ENCODE results near the gene RNF212. TPM values are rescaled to one million over a fixed set of nuclear protein-coding genes. Genes with fewer than 3 reads are reported as not detected.

Gene RNF212
- total and polyA plus RNA-seq, 2 experiments from 2014 or later: 8.4 to 10.4 TPM

DNA sequence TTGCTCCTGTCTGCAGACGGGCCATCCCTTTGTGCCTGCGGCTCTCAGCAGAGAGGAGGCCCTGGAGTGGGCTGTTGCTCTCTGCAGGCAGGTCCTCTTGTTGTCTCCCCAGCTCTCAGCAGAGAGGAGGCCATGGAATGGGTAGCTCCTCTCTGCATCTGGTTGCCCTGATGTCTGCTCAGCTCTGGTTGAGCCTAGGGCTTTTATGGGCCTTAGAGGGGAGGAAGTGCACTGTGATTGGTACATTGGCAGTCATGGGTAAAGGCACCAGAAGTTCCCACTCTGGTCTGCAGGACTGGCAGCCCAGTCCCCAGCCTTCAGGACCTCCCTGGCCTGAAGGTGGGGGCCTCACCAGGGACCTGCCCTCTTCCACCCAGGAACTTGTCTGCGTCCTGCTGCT, 37.5 kb upstream of the RNF212 start:
- 73% methylated on average over 3 of the region's 3 CpGs for WGBS (ENCODE audit: low lambda C conversion rate, missing lambda C conversion rate)

DNA sequence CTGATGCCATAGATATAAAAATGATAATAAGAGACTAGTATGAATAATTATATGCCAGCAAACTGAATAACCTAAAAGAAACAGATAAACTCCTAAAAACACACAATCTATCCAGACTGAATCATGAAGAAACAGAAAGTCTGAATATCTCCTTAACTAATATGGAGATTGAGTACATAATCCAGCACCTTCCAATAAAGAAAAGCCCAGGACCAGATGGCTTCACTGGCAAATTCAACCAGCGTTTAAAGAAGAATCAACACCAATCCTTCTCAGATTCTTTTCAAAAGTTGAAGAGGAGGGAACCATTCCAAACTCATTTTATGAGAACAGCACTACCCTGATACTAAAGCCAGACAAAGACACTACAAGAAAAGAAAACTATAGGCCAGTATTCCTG, 26.5 kb upstream of the RNF212 start:
- Histone ChIP-seq H2AFZ (no peak overlapping the region), H3K36me3 (replicated peaks; ENCODE audit: insufficient read depth, low read depth) (no peaks in the 10 kb centered on the region), H3K4me3 (no peak overlapping the region), H4K20me1 (ENCODE audit: insufficient read depth, poor library complexity, severe bottlenecking) (no peaks in the 10 kb centered on the region), H3K9me3 (ENCODE audit: low read depth) (no peaks in the 10 kb centered on the region), H3K79me2 (no peaks in the 10 kb centered on the region), H3K9me2 (replicated peaks; ENCODE audit: insufficient read depth) (no peaks in the 10 kb centered on the region), H3K4me1 (ENCODE audit: insufficient read depth) (no peaks in the 10 kb centered on the region), H3K27ac (no peak overlapping the region), H3K27me3 (no peaks in the 10 kb centered on the region), H3K4me2 (no peak overlapping the region)
- TF ChIP-seq, protein P1, sequence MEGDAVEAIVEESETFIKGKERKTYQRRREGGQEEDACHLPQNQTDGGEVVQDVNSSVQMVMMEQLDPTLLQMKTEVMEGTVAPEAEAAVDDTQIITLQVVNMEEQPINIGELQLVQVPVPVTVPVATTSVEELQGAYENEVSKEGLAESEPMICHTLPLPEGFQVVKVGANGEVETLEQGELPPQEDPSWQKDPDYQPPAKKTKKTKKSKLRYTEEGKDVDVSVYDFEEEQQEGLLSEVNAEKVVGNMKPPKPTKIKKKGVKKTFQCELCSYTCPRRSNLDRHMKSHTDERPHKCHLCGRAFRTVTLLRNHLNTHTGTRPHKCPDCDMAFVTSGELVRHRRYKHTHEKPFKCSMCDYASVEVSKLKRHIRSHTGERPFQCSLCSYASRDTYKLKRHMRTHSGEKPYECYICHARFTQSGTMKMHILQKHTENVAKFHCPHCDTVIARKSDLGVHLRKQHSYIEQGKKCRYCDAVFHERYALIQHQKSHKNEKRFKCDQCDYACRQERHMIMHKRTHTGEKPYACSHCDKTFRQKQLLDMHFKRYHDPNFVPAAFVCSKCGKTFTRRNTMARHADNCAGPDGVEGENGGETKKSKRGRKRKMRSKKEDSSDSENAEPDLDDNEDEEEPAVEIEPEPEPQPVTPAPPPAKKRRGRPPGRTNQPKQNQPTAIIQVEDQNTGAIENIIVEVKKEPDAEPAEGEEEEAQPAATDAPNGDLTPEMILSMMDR (IDR thresholded peaks at IDR 0.05; ENCODE audit: poor library complexity): no peak
- TF ChIP-seq EZH2phosphoT487 (IDR thresholded peaks at IDR 0.05; ENCODE audit: low read depth, severe bottlenecking, unreplicated experiment): no peak
- TF ChIP-seq EZH2 (IDR thresholded peaks at IDR 0.05; ENCODE audit: borderline replicate concordance): no peak
- 83% methylated on average over 1 of the region's 1 CpG for WGBS (ENCODE audit: low lambda C conversion rate, missing lambda C conversion rate)
- no peak for DNase-seq (ENCODE audit: low spot score)

More for the DNA sequence above, 37.5 kb upstream of the RNF212 start:
- no peak for DNase-seq (ENCODE audit: low spot score)
- no peaks in the 10 kb centered on the region for H3K9me3 ChIP-seq (ENCODE audit: low read depth)
- H4K20me1 ChIP-seq (ENCODE audit: insufficient read depth, poor library complexity, severe bottlenecking): no peaks in the 10 kb centered on the region
- H3K4me1 ChIP-seq (ENCODE audit: insufficient read depth): peaks cover 5% of the 10 kb centered on the region
- no peak overlapping the region for H2AFZ ChIP-seq
- no peak overlapping the region for H3K4me3 ChIP-seq
- H3K79me2 ChIP-seq: no peaks in the 10 kb centered on the region
- H3K27ac ChIP-seq: no peak overlapping the region
- TF ChIP-seq EZH2 (IDR thresholded peaks at IDR 0.05; ENCODE audit: borderline replicate concordance) (no peak), EZH2phosphoT487 (IDR thresholded peaks at IDR 0.05; ENCODE audit: low read depth, severe bottlenecking, unreplicated experiment) (no peak)
- TF ChIP-seq, protein P1 (IDR thresholded peaks at IDR 0.05; ENCODE audit: poor library complexity): no peak
- no peaks in the 10 kb centered on the region for H3K27me3 ChIP-seq
- H3K36me3 ChIP-seq (replicated peaks; ENCODE audit: insufficient read depth, low read depth): no peaks in the 10 kb centered on the region
- no peaks in the 10 kb centered on the region for H3K9me2 ChIP-seq (replicated peaks; ENCODE audit: insufficient read depth)
- H3K4me2 ChIP-seq: no peak overlapping the region

GRCh38 chr4:1137850-1138249, 24.5 kb upstream of the RNF212 start:
- H4K20me1 ChIP-seq (ENCODE audit: insufficient read depth, poor library complexity, severe bottlenecking): no peaks in the 10 kb centered on the region
- H3K27me3 ChIP-seq: no peaks in the 10 kb centered on the region
- H3K4me2 ChIP-seq: no peak overlapping the region
- no peaks in the 10 kb centered on the region for H3K79me2 ChIP-seq
- H3K4me1 ChIP-seq (ENCODE audit: insufficient read depth): no peaks in the 10 kb centered on the region
- TF ChIP-seq EZH2 (IDR thresholded peaks at IDR 0.05; ENCODE audit: borderline replicate concordance) (no peak), EZH2phosphoT487 (IDR thresholded peaks at IDR 0.05; ENCODE audit: low read depth, severe bottlenecking, unreplicated experiment) (no peak)
- TF ChIP-seq, protein P1 (IDR thresholded peaks at IDR 0.05; ENCODE audit: poor library complexity): no peak
- no peak overlapping the region for H3K4me3 ChIP-seq
- WGBS (ENCODE audit: low lambda C conversion rate, missing lambda C conversion rate): 92% methylated on average over 2 of the region's 2 CpGs
- H2AFZ ChIP-seq: no peak overlapping the region
- no peaks in the 10 kb centered on the region for H3K9me3 ChIP-seq (ENCODE audit: low read depth)
- DNase-seq (ENCODE audit: low spot score): no peak
- H3K9me2 ChIP-seq (replicated peaks; ENCODE audit: insufficient read depth): no peaks in the 10 kb centered on the region
- H3K27ac ChIP-seq: no peak overlapping the region
- H3K36me3 ChIP-seq (replicated peaks; ENCODE audit: insufficient read depth, low read depth): no peaks in the 10 kb centered on the region
